ENCODE measurements around the gene UMODL1.

UMODL1 gene

GRCh38 chr21:42057851-42058437 lies 13.2 kb upstream of the UMODL1 start:
- TF ChIP-seq TCF12 (IDR thresholded peaks at IDR 0.05; ENCODE audit: low read depth): no peak
- no peak for TF ChIP-seq NFIC (IDR thresholded peaks at IDR 0.05)
- TF ChIP-seq CEBPB (IDR thresholded peaks at IDR 0.05): no peak
- no peak for TF ChIP-seq YY1 (IDR thresholded peaks at IDR 0.05; ENCODE audit: low read depth)
- no peak for TF ChIP-seq MAX (IDR thresholded peaks at IDR 0.05)
- TF ChIP-seq ZBTB7A (IDR thresholded peaks at IDR 0.05; ENCODE audit: low read depth): no peak
- TF ChIP-seq EGR1 (IDR thresholded peaks at IDR 0.05): no peak
- TF ChIP-seq REST (IDR thresholded peaks at IDR 0.05; ENCODE audit: low read depth): no peak

- TF ChIP-seq CREB1 (IDR thresholded peaks at IDR 0.05; ENCODE audit: low read depth): no peak
- no peak for TF ChIP-seq REST (IDR thresholded peaks at IDR 0.05; ENCODE audit: low read depth)
- no peak for TF ChIP-seq EP300 (IDR thresholded peaks at IDR 0.05; ENCODE audit: borderline replicate concordance)
- TF ChIP-seq ZBTB7A (IDR thresholded peaks at IDR 0.05; ENCODE audit: low read depth): no peak
- no peak for TF ChIP-seq MAX (IDR thresholded peaks at IDR 0.05)
- TF ChIP-seq TEAD4 (IDR thresholded peaks at IDR 0.05): no peak
- TF ChIP-seq TCF12 (IDR thresholded peaks at IDR 0.05; ENCODE audit: low read depth): no peak
Observed at GRCh38 chr21:42058631-42059111, 12.4 kb upstream of the UMODL1 start.

GRCh38 chr21:42059141-42059540 lies 12.0 kb upstream of the UMODL1 start:
- no peak for TF ChIP-seq TCF12 (IDR thresholded peaks at IDR 0.05; ENCODE audit: low read depth)
- no peak for TF ChIP-seq CEBPB (IDR thresholded peaks at IDR 0.05)
- no peak for TF ChIP-seq TAF1 (IDR thresholded peaks at IDR 0.05; ENCODE audit: low read depth)
- no peak for TF ChIP-seq USF1 (IDR thresholded peaks at IDR 0.05)
- TF ChIP-seq EGR1 (IDR thresholded peaks at IDR 0.05): no peak
- TF ChIP-seq MAX (IDR thresholded peaks at IDR 0.05): no peak
- no peak for TF ChIP-seq RAD21 (IDR thresholded peaks at IDR 0.05; ENCODE audit: low read depth)
- TF ChIP-seq EP300 (IDR thresholded peaks at IDR 0.05; ENCODE audit: borderline replicate concordance): no peak
- no peak for TF ChIP-seq FOXM1 (IDR thresholded peaks at IDR 0.05; ENCODE audit: borderline replicate concordance, low read depth)
- TF ChIP-seq YY1 (IDR thresholded peaks at IDR 0.05; ENCODE audit: low read depth): no peak
- TF ChIP-seq TEAD4 (IDR thresholded peaks at IDR 0.05): no peak
- TF ChIP-seq CREB1 (IDR thresholded peaks at IDR 0.05; ENCODE audit: low read depth): no peak
- no peak for TF ChIP-seq ZBTB7A (IDR thresholded peaks at IDR 0.05; ENCODE audit: low read depth)
- TF ChIP-seq NFIC (IDR thresholded peaks at IDR 0.05): no peak

GRCh38 chr21:42059721-42060120 lies 11.4 kb upstream of the UMODL1 start:
- TF ChIP-seq TEAD4 (IDR thresholded peaks at IDR 0.05): no peak
- no peak for TF ChIP-seq MAX (IDR thresholded peaks at IDR 0.05)
- no peak for TF ChIP-seq NFIC (IDR thresholded peaks at IDR 0.05)
- TF ChIP-seq CREB1 (IDR thresholded peaks at IDR 0.05; ENCODE audit: low read depth): no peak
- no peak for TF ChIP-seq EP300 (IDR thresholded peaks at IDR 0.05; ENCODE audit: borderline replicate concordance)
- no peak for TF ChIP-seq CEBPB (IDR thresholded peaks at IDR 0.05)
- TF ChIP-seq TAF1 (IDR thresholded peaks at IDR 0.05; ENCODE audit: low read depth): no peak
- no peak for TF ChIP-seq EGR1 (IDR thresholded peaks at IDR 0.05)
- no peak for TF ChIP-seq TCF12 (IDR thresholded peaks at IDR 0.05; ENCODE audit: low read depth)
- no peak for TF ChIP-seq RAD21 (IDR thresholded peaks at IDR 0.05; ENCODE audit: low read depth)
- no peak for TF ChIP-seq USF1 (IDR thresholded peaks at IDR 0.05)
- TF ChIP-seq FOXM1 (IDR thresholded peaks at IDR 0.05; ENCODE audit: borderline replicate concordance, low read depth): no peak
- TF ChIP-seq ZBTB7A (IDR thresholded peaks at IDR 0.05; ENCODE audit: low read depth): no peak
- TF ChIP-seq REST (IDR thresholded peaks at IDR 0.05; ENCODE audit: low read depth): no peak
